IMR-90 (cell line): ENCODE data around the gene RAB3IL1. TPM values are rescaled to one million over a fixed set of nuclear protein-coding genes. Genes with fewer than 3 reads are reported as not detected.

Experiments
- ATAC-seq: fragments of 200-7000 bp; cut with Tn5 transposase; 2 replicates; pipeline ENCODE4 v1.9.1; 2020; ENCODE audit warnings: low read depth, mild to moderate bottlenecking, moderate library complexity
- BruUV-seq: library from RNA; stranded (reverse); fragments of 400-500 nt; replicated peaks from 2 replicates; lab custom pipeline; 2021; lab: Mats Ljungman, UMichigan
- CTCF ChIA-PET: fragments of 300-600 bp; formaldehyde crosslinking; extraction: SDS; loops from one replicate; lab custom pipeline; 2021; ENCODE audit warnings: antibody characterized with exemption; lab: Yijun Ruan, JAX
- POLR2A ChIA-PET: fragments of 300-600 bp; sonication (Branson Sonifier 250); formaldehyde crosslinking; loops from one replicate; lab custom pipeline; 2022; ENCODE audit warnings: antibody characterized with exemption; ENCODE audit not compliant: unreplicated experiment; lab: Charles Lee
- DNase-seq: peaks from one replicate; pipeline ENCODE4 v3.0.0; 2013
- H2AFZ ChIP-seq: replicated peaks from 2 replicates; pipeline ENCODE3; 2013; ENCODE audit warnings: low read length, mild to moderate bottlenecking; ENCODE audit not compliant: poor library complexity
- H2AK5ac ChIP-seq: 2 replicates; pipeline ENCODE4 v1.6.1; 2013; ENCODE audit warnings: low read depth, low read length, inconsistent platforms
- H2AK9ac ChIP-seq: replicated peaks from 2 replicates; pipeline ENCODE3; 2013; ENCODE audit warnings: mild to moderate bottlenecking, low read depth, low read length, moderate library complexity; ENCODE audit not compliant: poor library complexity
- H2BK120ac ChIP-seq: 2 replicates; pipeline ENCODE4 v1.6.1; 2013; ENCODE audit warnings: low read depth, low read length, inconsistent platforms
- H2BK15ac ChIP-seq: 3 replicates; pipeline ENCODE4 v1.6.1; 2013; ENCODE audit warnings: low read depth, low read length, inconsistent platforms
- H2BK20ac ChIP-seq: 2 replicates; pipeline ENCODE4 v1.6.1; 2013; ENCODE audit warnings: low read depth, mild to moderate bottlenecking, inconsistent platforms, low read length, moderate library complexity
- H2BK5ac ChIP-seq: 2 replicates; pipeline ENCODE4 v1.6.1; 2013; ENCODE audit warnings: mild to moderate bottlenecking, low read depth, low read length, inconsistent platforms; ENCODE audit not compliant: poor library complexity, severe bottlenecking
- H3K14ac ChIP-seq: replicated peaks from 2 replicates; pipeline ENCODE4 v1.6.1; 2013; ENCODE audit warnings: low read depth, low read length, inconsistent platforms
- H3K18ac ChIP-seq: 2 replicates; pipeline ENCODE4 v1.6.1; 2013; ENCODE audit warnings: low read depth, low read length, control low read depth
- H3K23ac ChIP-seq: 2 replicates; pipeline ENCODE4 v1.6.1; 2013; ENCODE audit warnings: low read depth, low read length, inconsistent platforms
- H3K27ac ChIP-seq: 2 replicates; pipeline ENCODE4 v1.5.1; 2013; ENCODE audit warnings: mild to moderate bottlenecking, control low read depth, low read length; ENCODE audit not compliant: insufficient read depth
- H3K27me3 ChIP-seq: 2 replicates; pipeline ENCODE4 v1.6.1; 2013; ENCODE audit warnings: low read length; ENCODE audit not compliant: control insufficient read depth, insufficient read depth
- H3K36me3 ChIP-seq: 2 replicates; pipeline ENCODE4 v1.6.1; 2013; ENCODE audit warnings: low read length, mixed read lengths; ENCODE audit not compliant: control insufficient read depth, insufficient read depth
- H3K4ac ChIP-seq: 2 replicates; pipeline ENCODE4 v1.6.1; 2013; ENCODE audit warnings: low read depth, low read length, inconsistent platforms
- H3K4me1 ChIP-seq: 2 replicates; pipeline ENCODE4 v1.6.1; 2013; ENCODE audit warnings: low read length, mixed read lengths; ENCODE audit not compliant: control insufficient read depth, insufficient read depth
- H3K4me2 ChIP-seq: 2 replicates; pipeline ENCODE4 v1.6.1; 2013; ENCODE audit warnings: low read depth, mild to moderate bottlenecking, control low read depth, low read length, moderate library complexity
- H3K4me3 ChIP-seq: 2 replicates; pipeline ENCODE4 v1.5.1; 2013; ENCODE audit warnings: low read depth, mild to moderate bottlenecking, control low read depth, low read length, moderate library complexity; ENCODE audit not compliant: insufficient read depth
- H3K56ac ChIP-seq: 2 replicates; pipeline ENCODE4 v1.6.1; 2013; ENCODE audit warnings: low read length, inconsistent platforms; ENCODE audit not compliant: insufficient read depth; ENCODE audit errors: extremely low read depth
- H3K79me1 ChIP-seq, 2 experiments: 2 replicates each; pipeline ENCODE4 v1.6.1; 2013; ENCODE audit warnings: low read length in 2 of 2, inconsistent platforms in 1 of 2, low read depth in 1 of 2
- H3K9ac ChIP-seq: 2 replicates; pipeline ENCODE4 v1.6.1; 2013; ENCODE audit warnings: low read depth, low read length, control low read depth
- H3K9me1 ChIP-seq: 2 replicates; pipeline ENCODE4 v1.6.1; 2013; ENCODE audit warnings: low read length, inconsistent platforms; ENCODE audit not compliant: insufficient read depth
- H3K9me3 ChIP-seq: 2 replicates; pipeline ENCODE4 v1.6.1; 2013; ENCODE audit warnings: low read length; ENCODE audit not compliant: control insufficient read depth, insufficient read depth
- H4K20me1 ChIP-seq: 2 replicates; pipeline ENCODE4 v1.6.1; 2013; ENCODE audit warnings: low read length, inconsistent platforms; ENCODE audit not compliant: insufficient read depth
- H4K5ac ChIP-seq: 2 replicates; pipeline ENCODE4 v1.6.1; 2013; ENCODE audit warnings: mild to moderate bottlenecking, low read depth, low read length, control low read depth
- H4K8ac ChIP-seq, 2 experiments: 2 replicates each; pipeline ENCODE4 v1.6.1; 2013; ENCODE audit warnings: low read depth in 2 of 2, low read length in 2 of 2, control low read depth in 1 of 2, inconsistent platforms in 1 of 2
- H4K91ac ChIP-seq: 2 replicates; pipeline ENCODE4 v1.6.1; 2013; ENCODE audit warnings: low read depth, low read length, inconsistent platforms; ENCODE audit not compliant: insufficient read depth
- CEBPB ChIP-seq: IDR thresholded peaks from 2 replicates; pipeline ENCODE4 v1.6.1; 2012; ENCODE audit warnings: low read depth, low read length, improper control_type of control experiment
- FOS ChIP-seq: fragments of 150-350 bp; IDR thresholded peaks from 2 replicates; pipeline ENCODE4 v1.6.1; 2016; ENCODE audit warnings: low read depth, low read length
- MAZ ChIP-seq: IDR thresholded peaks from 2 replicates; pipeline ENCODE4 v1.6.1; 2012; ENCODE audit warnings: low read depth, mild to moderate bottlenecking, low read length, improper control_type of control experiment, moderate library complexity, borderline replicate concordance
- RFX5 ChIP-seq: IDR thresholded peaks from 2 replicates; pipeline ENCODE4 v1.8.0; 2012; ENCODE audit warnings: low read depth, mild to moderate bottlenecking, low read length, moderate library complexity
- WGBS, 2 experiments: methylation state at CpG; one replicate each; pipeline versions ENCODE4 v1.1.5 to v1.1.7; 2013; ENCODE audit warnings: missing lambda C conversion rate in 2 of 2; ENCODE audit not compliant: insufficient read length in 1 of 2; ENCODE audit errors: extremely low coverage in 2 of 2; 5-methylcytosine and 5-hydroxymethylcytosine counted together
- dilution Hi-C: fragments of 300-500 bp; cut with HindIII; formaldehyde crosslinking; loops from one replicate; pipeline ENCODE4 v1.14.3; 2018; ENCODE audit warnings: low sequenced_read_pairs; ENCODE audit not compliant: unreplicated experiment
- in situ Hi-C: fragments of 300-500 bp; cut with MboI; formaldehyde crosslinking; loops from 3 replicates; pipeline ENCODE4 v1.14.3; 2019; ENCODE audit warnings: low sequenced_read_pairs, inconsistent platforms, mixed read lengths
- intact Hi-C: fragments of 100-400 bp; cut with micrococcal nuclease; formaldehyde crosslinking; loops from 2 replicates; pipeline ENCODE4 v1.10.0; 2022
- polyA plus RNA-seq, 3 experiments: library from polyadenylated mRNA; depleted of rRNA; stranded (reverse); fragments of >200 nt; gene quantifications; 2 replicates each; pipeline ENCODE4 v1.2.3, GENCODE V29; 2012; ENCODE audit warnings: low replicate concordance in 1 of 3
- total RNA-seq: library from RNA; depleted of rRNA; stranded (reverse); fragments of >200 nt; gene quantifications from 2 replicates; pipeline ENCODE4 v1.2.3, GENCODE V29; 2012

Gene RAB3IL1
- total and polyA plus RNA-seq, 2 of the 4 experiments (the other 2 are of a cell fraction): 0.72 to 1.9 TPM

- Histone ChIP-seq H4K5ac (peak overlapping the region; percentile 26; the same call in 1 of the 2 replicates), H3K56ac (no peak overlapping the region), H3K27ac (peak overlapping the region; percentile 53; the same call in 1 of the 2 replicates), H4K20me1 (peaks cover 22% of the 10 kb centered on the region; the same call in 1 of the 2 replicates), H3K4ac (peak overlapping the region; percentile 70), H3K4me1 (peaks cover 24% of the 10 kb centered on the region), H3K23ac (0 out of 2 replicates have a peak overlapping the region, but pooled peaks have one; percentile 3), H2BK5ac (peak overlapping the region; percentile 83), H3K36me3 (no peaks in the 10 kb centered on the region; the same call in 1 of the 2 replicates), H2AK5ac (peak overlapping the region; percentile 81; the same call in 1 of the 2 replicates), H3K4me2 (peak overlapping the region; percentile 7; the same call in 1 of the 2 replicates), H2AK9ac (peak overlapping the region; percentile 70), H3K18ac (peak overlapping the region; percentile 35), H2BK15ac (peak overlapping the region; percentile 19; the same call in 2 of the 3 replicates), H3K9me3 (peaks cover 3% of the 10 kb centered on the region; the same call in 1 of the 2 replicates), H3K4me3 (no peak overlapping the region), H3K9me1 (peaks cover 16% of the 10 kb centered on the region), H2BK20ac (peak overlapping the region; percentile 73), H3K9ac (peak overlapping the region; percentile 0; the same call in 1 of the 2 replicates), H3K79me1 (peaks cover 32 to 76% of the 10 kb centered on the region in 2 experiments), H3K14ac (peak overlapping the region; percentile 53), H2BK120ac (peak overlapping the region; percentile 74), H4K8ac (peak overlapping the region; percentile 20 to 82; a peak in 3 of 4 replicates), H4K91ac (peak overlapping the region; percentile 89), H2AFZ (peak overlapping the region; percentile 58), H3K27me3 (no peaks in the 10 kb centered on the region)
- WGBS, 2 experiments: 67% methylated on average over 1 of the region's 7 CpGs; no CpG with 5 or more reads in 1 of the 2 experiments
- ChIA-PET CTCF (interaction anchor here (1.0 to 1.1 kb wide), 2 partner anchors 91 to 194 kb away, joined by 3 to 4 read pairs; no protein-coding TSS in a partner anchor), POLR2A (no interaction called here)
- TF ChIP-seq RFX5: no peak
- TF ChIP-seq FOS: 0 out of 2 replicates have a peak, but pooled peaks have one; percentile 4
- 0 out of 2 replicates have a peak, but pooled peaks have one; percentile 26 for TF ChIP-seq CEBPB
- 0 out of 2 replicates have a peak, but pooled peaks have one; percentile 3 for TF ChIP-seq MAZ
- dilution Hi-C loops (no loop called here), intact Hi-C loops (no loop called here), in situ Hi-C loops (no loop called here)
- BruUV-seq: no TSS peak
- peak; percentile 90 for DNase-seq
- peak; percentile 36 for ATAC-seq
These were observed 29.4 kb downstream of the RAB3IL1 start for GRCh38 chr11:61887839-61888494.
